Measurements from ENCODE around the gene LPAR1.

The LPAR1 gene

GRCh38 chr9:110908894-110909293, 129.4 kb downstream of the LPAR1 start:
- TF ChIP-seq CTCF (IDR thresholded peaks at IDR 0.05; ENCODE audit: low read depth, low read length), result no peak
- DNase-seq (ENCODE audit: extremely low read depth, low read depth), result no peak

GRCh38 chr9:110900917-110901316, 137.4 kb downstream of the LPAR1 start:
- DNase-seq (ENCODE audit: extremely low read depth, low read depth), result no peak
- no peak for TF ChIP-seq CTCF (IDR thresholded peaks at IDR 0.05; ENCODE audit: low read depth, low read length)

- DNase-seq (ENCODE audit: extremely low read depth, low read depth), result no peak
- no peak for TF ChIP-seq CTCF (IDR thresholded peaks at IDR 0.05; ENCODE audit: low read depth, low read length)
These were observed 137.8 kb downstream of the LPAR1 start for GRCh38 chr9:110900456-110900855.

GRCh38 chr9:110898866-110899265, 139.4 kb downstream of the LPAR1 start:
- no peak for TF ChIP-seq CTCF (IDR thresholded peaks at IDR 0.05; ENCODE audit: low read depth, low read length)
- DNase-seq (ENCODE audit: extremely low read depth, low read depth), result no peak

- no peak for TF ChIP-seq CTCF (IDR thresholded peaks at IDR 0.05; ENCODE audit: low read depth, low read length)
- no peak for DNase-seq (ENCODE audit: extremely low read depth, low read depth)
These were observed 139.9 kb downstream of the LPAR1 start for GRCh38 chr9:110898358-110898757.

GRCh38 chr9:110897943-110898342, 140.3 kb downstream of the LPAR1 start:
- TF ChIP-seq CTCF (IDR thresholded peaks at IDR 0.05; ENCODE audit: low read depth, low read length), result no peak
- no peak for DNase-seq (ENCODE audit: extremely low read depth, low read depth)

- DNase-seq (ENCODE audit: extremely low read depth, low read depth), result no peak
- TF ChIP-seq CTCF (IDR thresholded peaks at IDR 0.05; ENCODE audit: low read depth, low read length), result no peak
These were observed 142.9 kb downstream of the LPAR1 start for GRCh38 chr9:110895147-110895905.
